Upper lobe of left lung (tissue), 6 donors: ENCODE measurements around the gene PRPF18. TPM values are rescaled to one million over a fixed set of nuclear protein-coding genes. Genes with fewer than 3 reads are reported as not detected.
A peak's percentile ranks its signal among the peaks of the same experiment; 100 is the strongest.

Experiments
- ATAC-seq, 2 donors: fragments of 200-7000 bp; cut with Tn5 transposase; one replicate each; pipeline ENCODE4 v1.9.1; 2022; ENCODE audit warnings: mild to moderate bottlenecking in 2 of 2, moderate library complexity in 2 of 2; ENCODE audit not compliant: low FRiP score in 2 of 2
- DNase-seq, 2 donors: peaks; one replicate each; pipeline ENCODE4 v3.0.0-alpha.2; 2019 to 2020
- H3K27ac ChIP-seq, 4 donors: fragments of 200-600 bp; sonication (generic); one replicate each; pipeline ENCODE4 v1.5.1; 2016 to 2019
- H3K27me3 ChIP-seq, 4 donors: fragments of 200-600 bp; sonication (generic); one replicate each; pipeline ENCODE4 v1.5.1; 2017 to 2019
- H3K36me3 ChIP-seq, 4 donors: fragments of 200-600 bp; sonication (generic); one replicate each; pipeline ENCODE4 v1.5.1; 2016 to 2019
- H3K4me1 ChIP-seq, 4 donors: fragments of 200-600 bp; sonication (generic); one replicate each; pipeline ENCODE4 v1.5.1; 2018 to 2019
- H3K4me3 ChIP-seq, 4 donors: fragments of 200-600 bp; sonication (generic); one replicate each; pipeline ENCODE4 v1.5.1; 2017 to 2019; ENCODE audit warnings: mild to moderate bottlenecking in 2 of 4, moderate library complexity in 1 of 4
- H3K9me3 ChIP-seq, 4 donors: fragments of 200-600 bp; sonication (generic); one replicate each; pipeline ENCODE4 v1.5.1; 2018 to 2019
- EP300 ChIP-seq, 4 donors: sonication (generic); formaldehyde crosslinking; IDR thresholded peaks; one replicate each; pipeline ENCODE4 v1.5.1; 2017; ENCODE audit warnings: antibody characterized with exemption in 4 of 4, control low read depth in 2 of 4
- POLR2A ChIP-seq, 4 donors: fragments of 450-650 bp; IDR thresholded peaks; one replicate each; pipeline ENCODE4 v1.5.1; 2016 to 2017; ENCODE audit warnings: antibody characterized with exemption in 4 of 4, mild to moderate bottlenecking in 2 of 4
- POLR2AphosphoS5 ChIP-seq, 2 donors: sonication (generic); formaldehyde crosslinking; IDR thresholded peaks; one replicate each; pipeline ENCODE4 v1.5.1; 2017; ENCODE audit warnings: antibody characterized with exemption in 2 of 2
- WGBS, 2 donors: methylation state at CpG; one replicate each; pipeline ENCODE4 v1.1.5; 2017 to 2018; 5-methylcytosine and 5-hydroxymethylcytosine counted together
- total RNA-seq, 6 donors: library from RNA; depleted of rRNA in 4 of 6; stranded (reverse); fragments of >200 nt in 4 of 6; gene quantifications; one replicate each; pipeline versions ENCODE4 v1.1.0 to v1.2.1, GENCODE V29; 2016 to 2021
- TF ChIP-seq, protein P1 (sequence below), 6 experiments: fragments of 450-650 bp in 4 of 6; fragments of 200-600 bp in 2 of 6; sonication (generic) in 2 of 6; IDR thresholded peaks; one replicate each; pipeline ENCODE4 v1.5.1; 2016 to 2019; ENCODE audit warnings: antibody characterized with exemption in 6 of 6
- donor health status: DM: no; HTN: no; CAD: no; lungs with moderate emphysema.
- donor health status: DM: no; HTN: yes; CAD: no; lungs with severe emphysema.

Gene PRPF18
- total RNA-seq, 6 donors from 2014 or later: 14.4 to 50.3 (median 22.3) TPM

DNA sequence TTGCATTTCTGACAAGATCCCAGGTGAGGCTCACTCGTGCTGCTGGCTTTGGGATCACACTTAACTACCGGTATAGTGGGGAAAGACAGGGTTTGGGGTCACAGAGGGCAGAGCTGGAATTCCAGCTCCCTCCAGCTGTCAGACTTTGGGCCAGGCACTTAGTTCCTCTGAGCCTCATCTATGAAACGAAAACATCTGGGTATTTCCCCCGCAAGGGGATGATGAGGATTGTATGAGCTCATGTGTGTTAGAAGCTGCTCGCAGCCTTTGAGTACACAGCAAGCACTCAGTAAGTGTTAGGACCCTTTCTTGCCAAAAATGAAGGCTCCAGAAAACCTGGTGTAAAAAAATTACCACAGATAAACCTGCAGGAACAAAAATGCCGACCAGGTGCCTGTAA, 66.1 kb downstream of the PRPF18 start:
- no peak for DNase-seq
- no peaks in the 10 kb centered on the region for H3K9me3 ChIP-seq
- H3K4me3 ChIP-seq: no peak overlapping the region
- no peaks in the 10 kb centered on the region for H3K27me3 ChIP-seq
- peaks cover 10 to 100% (median 61%) of the 10 kb centered on the region in 4 donors for H3K36me3 ChIP-seq
- ATAC-seq: no peak
- WGBS, 2 donors: 66 to 68% methylated on average over 4 to 6 of the region's 6 CpGs
- H3K27ac ChIP-seq: no peak overlapping the region
- H3K4me1 ChIP-seq: no peaks in the 10 kb centered on the region
- TF ChIP-seq POLR2AphosphoS5 (IDR thresholded peaks at IDR 0.05): no peak
- TF ChIP-seq, protein P1, sequence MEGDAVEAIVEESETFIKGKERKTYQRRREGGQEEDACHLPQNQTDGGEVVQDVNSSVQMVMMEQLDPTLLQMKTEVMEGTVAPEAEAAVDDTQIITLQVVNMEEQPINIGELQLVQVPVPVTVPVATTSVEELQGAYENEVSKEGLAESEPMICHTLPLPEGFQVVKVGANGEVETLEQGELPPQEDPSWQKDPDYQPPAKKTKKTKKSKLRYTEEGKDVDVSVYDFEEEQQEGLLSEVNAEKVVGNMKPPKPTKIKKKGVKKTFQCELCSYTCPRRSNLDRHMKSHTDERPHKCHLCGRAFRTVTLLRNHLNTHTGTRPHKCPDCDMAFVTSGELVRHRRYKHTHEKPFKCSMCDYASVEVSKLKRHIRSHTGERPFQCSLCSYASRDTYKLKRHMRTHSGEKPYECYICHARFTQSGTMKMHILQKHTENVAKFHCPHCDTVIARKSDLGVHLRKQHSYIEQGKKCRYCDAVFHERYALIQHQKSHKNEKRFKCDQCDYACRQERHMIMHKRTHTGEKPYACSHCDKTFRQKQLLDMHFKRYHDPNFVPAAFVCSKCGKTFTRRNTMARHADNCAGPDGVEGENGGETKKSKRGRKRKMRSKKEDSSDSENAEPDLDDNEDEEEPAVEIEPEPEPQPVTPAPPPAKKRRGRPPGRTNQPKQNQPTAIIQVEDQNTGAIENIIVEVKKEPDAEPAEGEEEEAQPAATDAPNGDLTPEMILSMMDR (IDR thresholded peaks at IDR 0.05): no peak
- TF ChIP-seq POLR2A (IDR thresholded peaks at IDR 0.05): no peak
- no peak for TF ChIP-seq EP300 (IDR thresholded peaks at IDR 0.05)

DNA sequence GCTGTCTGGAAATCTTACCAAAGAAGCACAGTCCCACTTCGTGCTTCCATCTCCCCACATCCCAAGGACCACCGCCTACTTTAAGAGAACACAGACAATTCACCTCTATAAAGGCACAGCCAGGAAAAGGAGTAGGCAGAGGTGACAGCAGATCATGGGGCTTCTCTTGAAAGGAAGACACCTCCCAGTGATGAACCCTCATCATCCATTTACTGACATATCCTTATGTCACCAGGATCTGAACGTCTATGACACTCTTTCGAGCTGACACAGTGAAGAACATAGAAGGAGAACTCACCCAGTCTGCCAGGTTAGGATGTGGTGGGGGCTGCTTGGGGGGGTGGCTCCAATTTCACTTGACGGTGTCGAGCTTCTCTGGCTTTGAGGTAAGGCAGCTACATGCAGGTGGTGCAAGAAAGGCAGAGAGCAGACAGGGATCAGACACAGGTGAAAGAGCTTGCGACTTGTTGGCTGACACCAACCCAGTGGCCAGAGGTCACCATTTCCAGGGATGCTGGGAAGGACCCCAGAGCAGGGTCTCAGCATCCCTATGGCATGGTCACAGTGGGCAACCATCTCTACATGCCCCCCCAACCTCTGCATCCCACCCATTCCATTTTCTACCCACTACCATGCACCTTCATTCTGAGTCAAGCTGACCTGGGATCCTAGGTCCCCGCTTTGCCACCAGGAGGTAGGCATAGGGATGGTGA, 67.5 kb downstream of the PRPF18 start:
- no peaks in the 10 kb centered on the region for H3K9me3 ChIP-seq
- no peak overlapping the region for H3K27ac ChIP-seq
- peaks cover 5 to 10% (median 7%) of the 10 kb centered on the region in 4 donors for H3K4me1 ChIP-seq

DNA sequence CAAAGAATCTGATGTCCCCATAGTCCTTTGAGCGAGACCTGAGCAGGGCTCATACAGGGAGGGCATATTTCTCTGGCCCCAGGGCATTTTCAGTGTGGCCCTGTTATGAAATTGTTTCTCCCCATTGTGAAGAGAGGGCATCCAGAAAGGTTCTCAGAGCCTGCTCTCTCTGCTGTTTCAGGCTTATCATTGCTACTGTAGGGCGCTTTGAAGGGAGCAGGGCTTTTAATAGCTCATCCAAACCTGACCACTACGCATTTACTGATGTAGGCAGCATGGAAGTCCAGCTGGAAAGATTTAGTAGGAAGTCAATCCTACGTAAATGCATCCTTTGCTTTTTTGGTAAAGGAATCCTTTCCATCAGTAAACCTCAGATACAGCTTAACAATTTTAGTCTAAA, 68.1 kb downstream of the PRPF18 start:
- peaks cover 11 to 15% (median 13%) of the 10 kb centered on the region in 4 donors for H3K4me1 ChIP-seq
- no peak overlapping the region for H3K4me3 ChIP-seq
- H3K27ac ChIP-seq: no peak overlapping the region
- WGBS, 2 donors: 96 to 98% methylated on average over 4 of the region's 4 CpGs
- TF ChIP-seq POLR2AphosphoS5 (IDR thresholded peaks at IDR 0.05): no peak
- no peak for TF ChIP-seq POLR2A (IDR thresholded peaks at IDR 0.05)
- TF ChIP-seq EP300 (IDR thresholded peaks at IDR 0.05): no peak
- TF ChIP-seq, protein P1 (IDR thresholded peaks at IDR 0.05): no peak
- DNase-seq (no peak), ATAC-seq (no peak)
- no peaks in the 10 kb centered on the region for H3K9me3 ChIP-seq
- H3K36me3 ChIP-seq: peaks cover 10 to 86% (median 49%) of the 10 kb centered on the region in 4 donors
- H3K27me3 ChIP-seq: no peaks in the 10 kb centered on the region

More for the DNA sequence above, 67.5 kb downstream of the PRPF18 start:
- 92 to 94% methylated on average over 8 of the region's 8 CpGs for WGBS, 2 donors
- Histone ChIP-seq H3K36me3 (peaks cover 10 to 91% (median 54%) of the 10 kb centered on the region in 4 donors), H3K27me3 (no peaks in the 10 kb centered on the region), H3K4me3 (no peak overlapping the region)
- ATAC-seq (no peak), DNase-seq (no peak)
- TF ChIP-seq POLR2AphosphoS5 (IDR thresholded peaks at IDR 0.05): no peak

DNA sequence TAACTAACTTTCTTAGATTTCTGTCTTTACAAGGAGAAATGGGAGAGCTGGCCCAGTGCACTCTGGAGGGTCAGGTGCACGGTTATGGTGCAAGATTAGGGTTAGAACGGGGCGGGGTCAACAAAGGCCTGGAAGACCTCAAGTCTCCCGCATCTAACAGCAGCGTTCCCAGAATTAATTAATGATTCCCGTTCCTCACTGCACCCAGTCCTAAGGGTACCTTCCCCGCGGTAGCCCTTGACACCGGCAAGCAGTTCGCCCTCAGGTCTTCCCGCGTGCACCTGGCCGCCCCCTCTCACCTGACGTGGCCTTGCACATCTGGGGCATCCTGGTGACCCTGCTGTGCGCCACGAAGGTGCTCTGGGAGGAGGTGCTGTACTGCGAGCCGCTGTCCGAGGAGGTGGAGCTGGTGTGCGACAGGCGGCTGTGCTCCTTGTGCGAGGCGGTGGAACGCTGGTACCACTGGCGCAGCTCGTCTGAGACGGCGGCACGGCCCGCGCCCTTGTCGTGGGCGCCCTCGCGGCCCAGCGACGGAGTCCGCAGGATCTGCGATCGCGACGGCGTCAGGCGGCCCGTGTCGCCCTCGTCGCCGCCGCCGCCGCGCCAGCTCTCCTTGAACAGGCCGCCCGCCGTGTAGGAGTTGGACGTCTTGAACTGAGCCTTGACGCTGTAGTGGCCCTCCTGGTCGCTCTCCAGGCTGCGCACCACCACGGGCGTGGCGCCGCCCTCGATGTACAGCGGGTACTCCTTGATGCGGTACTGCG, 69.8 kb downstream of the PRPF18 start:
- no peak overlapping the region for H3K4me3 ChIP-seq
- no peaks in the 10 kb centered on the region for H3K9me3 ChIP-seq
- peaks cover 17 to 22% (median 19%) of the 10 kb centered on the region in 4 donors for H3K4me1 ChIP-seq
- peaks cover 10 to 69% (median 40%) of the 10 kb centered on the region in 4 donors for H3K36me3 ChIP-seq
- H3K27ac ChIP-seq: no peak overlapping the region
- DNase-seq (peak in 1 of 2 donors; percentile 85), ATAC-seq (no peak)
- 94 to 96% methylated on average over 38 to 68 of the region's 68 CpGs for WGBS, 2 donors
- no peaks in the 10 kb centered on the region for H3K27me3 ChIP-seq
- TF ChIP-seq POLR2AphosphoS5 (IDR thresholded peaks at IDR 0.05) (no peak), POLR2A (IDR thresholded peaks at IDR 0.05) (no peak)
- TF ChIP-seq, protein P1 (IDR thresholded peaks at IDR 0.05): no peak

DNA sequence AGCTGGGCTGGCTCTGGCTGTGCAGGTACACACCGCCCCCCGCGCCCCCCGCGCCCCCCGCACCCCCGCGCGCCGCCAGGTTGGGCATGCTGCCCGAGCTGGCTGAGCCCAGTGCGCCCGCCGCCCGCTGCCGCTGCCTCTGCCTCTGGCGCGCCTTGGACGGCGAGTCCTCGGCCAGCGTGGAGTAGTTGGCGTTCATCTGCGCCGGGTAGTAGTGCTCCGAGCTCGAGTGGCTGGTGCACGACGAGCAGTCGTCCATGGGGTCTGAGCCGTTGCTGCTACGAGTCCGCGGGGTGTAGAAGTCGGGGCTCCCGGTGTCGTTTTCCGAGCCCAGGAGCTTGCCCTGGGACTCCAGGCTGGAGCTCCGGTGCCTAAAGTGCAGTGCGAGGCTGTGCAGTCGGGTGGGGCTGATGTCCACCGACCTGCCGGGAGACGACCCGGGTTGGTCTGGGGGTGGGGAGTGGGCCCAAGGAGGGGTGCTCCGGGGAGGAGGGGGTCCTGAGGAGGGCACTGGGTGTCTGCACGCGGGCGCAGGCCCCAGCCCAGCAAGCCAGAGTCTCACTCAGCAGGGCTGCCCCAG, 70.4 kb downstream of the PRPF18 start:
- ATAC-seq (no peak), DNase-seq (no peak)
- TF ChIP-seq EP300 (IDR thresholded peaks at IDR 0.05) (no peak), POLR2AphosphoS5 (IDR thresholded peaks at IDR 0.05) (no peak), POLR2A (IDR thresholded peaks at IDR 0.05) (no peak)
- TF ChIP-seq, protein P1 (IDR thresholded peaks at IDR 0.05): no peak
- Histone ChIP-seq H3K4me3 (no peak overlapping the region), H3K4me1 (peaks cover 17 to 22% (median 19%) of the 10 kb centered on the region in 4 donors), H3K36me3 (peaks cover 8 to 62% (median 40%) of the 10 kb centered on the region in 4 donors), H3K27me3 (no peaks in the 10 kb centered on the region), H3K27ac (no peak overlapping the region), H3K9me3 (no peaks in the 10 kb centered on the region)
- WGBS, 2 donors: 95% methylated on average over 23 to 48 of the region's 49 CpGs
